Neuronal stem cell (in vitro differentiated cells): ENCODE measurements around the gene SPAG6.
A peak's percentile ranks its signal among the peaks of the same experiment; 100 is the strongest.

Experiments used
- DNase-seq: peaks from one replicate; pipeline ENCODE4 v3.0.0-alpha.2; 2013; ENCODE audit warnings: low spot score
- H2AFZ ChIP-seq: one replicate; pipeline ENCODE4 v1.6.1; 2013; ENCODE audit warnings: mild to moderate bottlenecking, low read length, inconsistent platforms
- H2AK5ac ChIP-seq: 2 replicates; pipeline ENCODE4 v1.6.1; 2013; ENCODE audit warnings: low read depth, mild to moderate bottlenecking, inconsistent platforms, low read length, moderate library complexity, mixed read lengths
- H2BK120ac ChIP-seq: 2 replicates; pipeline ENCODE4 v1.6.1; 2013; ENCODE audit warnings: low read depth, mild to moderate bottlenecking, inconsistent platforms, low read length, moderate library complexity, mixed read lengths
- H2BK12ac ChIP-seq: one replicate; pipeline ENCODE4 v1.6.1; 2013; ENCODE audit warnings: low read length, inconsistent platforms
- H2BK15ac ChIP-seq: 2 replicates; pipeline ENCODE4 v1.6.1; 2013; ENCODE audit warnings: mild to moderate bottlenecking, low read length, inconsistent platforms, mixed read lengths
- H2BK5ac ChIP-seq: one replicate; pipeline ENCODE4 v1.6.1; 2013; ENCODE audit warnings: inconsistent platforms, mild to moderate bottlenecking, low read length, moderate library complexity
- H3K14ac ChIP-seq: one replicate; pipeline ENCODE4 v1.6.1; 2013; ENCODE audit warnings: low read length, inconsistent platforms
- H3K18ac ChIP-seq: 2 replicates; pipeline ENCODE4 v1.6.1; 2013; ENCODE audit warnings: low read length, inconsistent platforms
- H3K23ac ChIP-seq: 2 replicates; pipeline ENCODE4 v1.6.1; 2013; ENCODE audit warnings: low read depth, mild to moderate bottlenecking, mixed read lengths, low read length, inconsistent platforms; ENCODE audit not compliant: poor library complexity
- H3K27ac ChIP-seq: replicated peaks from 3 replicates; pipeline ENCODE4 v1.5.1; 2013; ENCODE audit warnings: low read length, inconsistent platforms
- H3K27me3 ChIP-seq, 3 experiments: 2 replicates each; pipeline ENCODE4 v1.6.1; 2013; ENCODE audit warnings: low read length in 3 of 3, mild to moderate bottlenecking in 2 of 3, inconsistent platforms in 1 of 3, low read depth in 1 of 3, mixed read lengths in 1 of 3, moderate library complexity in 1 of 3; ENCODE audit not compliant: control insufficient read depth in 3 of 3, insufficient read depth in 3 of 3
- H3K36me3 ChIP-seq, 2 donors: replicated peaks in 1 of 2; 2 replicates each; pipeline ENCODE4 v1.6.1; 2013; ENCODE audit warnings: low read length in 2 of 2; ENCODE audit not compliant: control insufficient read depth in 2 of 2, insufficient read depth in 2 of 2
- H3K4ac ChIP-seq: 2 replicates; pipeline ENCODE4 v1.6.1; 2013; ENCODE audit warnings: inconsistent platforms, mild to moderate bottlenecking, low read length, moderate library complexity
- H3K4me1 ChIP-seq, 2 donors: 1 replicate in 1 of 2; 2 replicates in 1 of 2; pipeline ENCODE4 v1.6.1; 2013; ENCODE audit warnings: low read length in 2 of 2, low read depth in 1 of 2; ENCODE audit not compliant: control insufficient read depth in 2 of 2, insufficient read depth in 1 of 2
- H3K4me2 ChIP-seq: one replicate; pipeline ENCODE4 v1.6.1; 2013; ENCODE audit warnings: mild to moderate bottlenecking, low read length, inconsistent platforms; ENCODE audit not compliant: insufficient read depth, poor library complexity, severe bottlenecking
- H3K4me3 ChIP-seq, 2 donors: 2 replicates each; pipeline ENCODE4 v1.5.1; 2013; ENCODE audit warnings: low read length in 2 of 2, mild to moderate bottlenecking in 2 of 2, inconsistent platforms in 1 of 2, moderate library complexity in 1 of 2
- H3K79me1 ChIP-seq: one replicate; pipeline ENCODE4 v1.6.1; 2013; ENCODE audit warnings: low read depth, mild to moderate bottlenecking, inconsistent platforms, low read length, moderate library complexity
- H3K9ac ChIP-seq: one replicate; pipeline ENCODE4 v1.6.1; 2013; ENCODE audit warnings: mild to moderate bottlenecking, low read depth, low read length, inconsistent platforms; ENCODE audit not compliant: poor library complexity
- H3K9me3 ChIP-seq, 2 donors: replicated peaks in 1 of 2; 2 replicates each; pipeline versions ENCODE3 to v1.6.1; 2013; ENCODE audit warnings: low read length in 2 of 2, mild to moderate bottlenecking in 2 of 2, inconsistent platforms in 1 of 2, low read depth in 1 of 2, mixed read lengths in 1 of 2, moderate library complexity in 1 of 2; ENCODE audit not compliant: control insufficient read depth in 2 of 2, insufficient read depth in 1 of 2
- H4K8ac ChIP-seq: one replicate; pipeline ENCODE4 v1.6.1; 2013; ENCODE audit warnings: low read depth, mild to moderate bottlenecking, inconsistent platforms, low read length, moderate library complexity
- H4K91ac ChIP-seq: one replicate; pipeline ENCODE4 v1.6.1; 2013; ENCODE audit warnings: low read length, low read depth, mild to moderate bottlenecking, inconsistent platforms; ENCODE audit not compliant: poor library complexity
- WGBS, 2 donors: extraction: QIAGEN DNeasy Blood & Tissue Kit; methylation state at CpG; one replicate each; pipeline ENCODE4 v1.1.7; 2013; ENCODE audit warnings: missing lambda C conversion rate in 2 of 2, mixed read lengths in 1 of 2; ENCODE audit not compliant: insufficient read length in 2 of 2, insufficient replicate concordance in 1 of 2; ENCODE audit errors: extremely low coverage in 2 of 2; 5-methylcytosine and 5-hydroxymethylcytosine counted together

SPAG6 gene

GRCh38 chr10:22454634-22455033, 109.3 kb downstream of the SPAG6 start:
- Histone ChIP-seq H3K4ac (no peak overlapping the region), H3K79me1 (no peaks in the 10 kb centered on the region), H4K8ac (no peak overlapping the region), H3K36me3 (no peaks in the 10 kb centered on the region), H2BK5ac (no peak overlapping the region), H3K27me3 (no peaks in the 10 kb centered on the region), H2AFZ (no peak overlapping the region), H2BK120ac (no peak overlapping the region), H3K23ac (no peak overlapping the region), H3K4me3 (no peak overlapping the region), H2AK5ac (no peak overlapping the region), H3K9ac (no peak overlapping the region), H3K4me2 (no peak overlapping the region), H3K9me3 (no peaks in the 10 kb centered on the region), H2BK12ac (no peak overlapping the region), H3K4me1 (peaks cover 0 to 8% of the 10 kb centered on the region in 2 donors), H3K18ac (no peak overlapping the region), H2BK15ac (no peak overlapping the region), H3K14ac (no peak overlapping the region), H4K91ac (no peak overlapping the region), H3K27ac (no peak overlapping the region)
- WGBS, 2 donors, result no CpG with 5 or more reads among the region's 1 CpG
- DNase-seq, result no peak

- Histone ChIP-seq H3K18ac (no peak overlapping the region), H3K79me1 (no peaks in the 10 kb centered on the region), H3K9me3 (no peaks in the 10 kb centered on the region), H3K4ac (no peak overlapping the region), H2AK5ac (no peak overlapping the region), H4K91ac (no peak overlapping the region), H3K27me3 (no peaks in the 10 kb centered on the region), H2AFZ (peak overlapping the region; percentile 33), H3K27ac (no peak overlapping the region), H2BK120ac (no peak overlapping the region), H2BK5ac (no peak overlapping the region), H3K4me1 (peaks cover 0 to 8% of the 10 kb centered on the region in 2 donors), H2BK12ac (no peak overlapping the region), H3K9ac (no peak overlapping the region), H3K4me3 (no peak overlapping the region), H3K14ac (no peak overlapping the region), H3K23ac (no peak overlapping the region), H4K8ac (no peak overlapping the region), H3K36me3 (no peaks in the 10 kb centered on the region), H3K4me2 (no peak overlapping the region), H2BK15ac (no peak overlapping the region)
- no peak for DNase-seq
- no CpG with 5 or more reads among the region's 8 CpGs for WGBS, 2 donors
Observed at GRCh38 chr10:22455068-22455857, 110.0 kb downstream of the SPAG6 start.

- Histone ChIP-seq H3K4ac (no peak overlapping the region), H3K9me3 (no peaks in the 10 kb centered on the region), H2BK120ac (no peak overlapping the region), H3K23ac (no peak overlapping the region), H3K4me2 (no peak overlapping the region), H4K91ac (no peak overlapping the region), H3K4me3 (no peak overlapping the region), H3K79me1 (no peaks in the 10 kb centered on the region), H3K27ac (no peak overlapping the region), H3K36me3 (no peaks in the 10 kb centered on the region), H2BK5ac (no peak overlapping the region), H3K4me1 (peaks cover 0 to 8% of the 10 kb centered on the region in 2 donors), H2AFZ (no peak overlapping the region), H2BK15ac (no peak overlapping the region), H3K14ac (no peak overlapping the region), H3K27me3 (no peaks in the 10 kb centered on the region), H3K9ac (no peak overlapping the region), H2BK12ac (no peak overlapping the region), H3K18ac (no peak overlapping the region), H2AK5ac (no peak overlapping the region), H4K8ac (no peak overlapping the region)
- no CpG with 5 or more reads among the region's 2 CpGs for WGBS, 2 donors
- DNase-seq, result no peak
Observed at GRCh38 chr10:22456486-22456885, 111.2 kb downstream of the SPAG6 start.

GRCh38 chr10:22458272-22459038, 113.2 kb downstream of the SPAG6 start:
- Histone ChIP-seq H3K9ac (no peak overlapping the region), H3K4me2 (no peak overlapping the region), H2BK15ac (no peak overlapping the region), H3K23ac (no peak overlapping the region), H3K18ac (no peak overlapping the region), H4K91ac (no peak overlapping the region), H2BK5ac (no peak overlapping the region), H3K9me3 (no peaks in the 10 kb centered on the region), H2AK5ac (no peak overlapping the region), H3K27me3 (no peaks in the 10 kb centered on the region), H3K4me1 (peaks cover 0 to 8% of the 10 kb centered on the region in 2 donors), H2BK120ac (no peak overlapping the region), H2BK12ac (no peak overlapping the region), H4K8ac (no peak overlapping the region), H2AFZ (no peak overlapping the region), H3K27ac (no peak overlapping the region), H3K79me1 (no peaks in the 10 kb centered on the region), H3K4me3 (no peak overlapping the region), H3K14ac (no peak overlapping the region), H3K4ac (no peak overlapping the region), H3K36me3 (no peaks in the 10 kb centered on the region)
- DNase-seq, result no peak
- no CpG with 5 or more reads among the region's 9 CpGs for WGBS, 2 donors
